T-helper 22 cell (primary cell): ENCODE results near the gene SUPT3H.

Experiments used
- DNase-seq: peaks from one replicate; pipeline ENCODE4 v3.0.0-alpha.2; 2020; ENCODE audit warnings: low read depth

Gene SUPT3H

DNA sequence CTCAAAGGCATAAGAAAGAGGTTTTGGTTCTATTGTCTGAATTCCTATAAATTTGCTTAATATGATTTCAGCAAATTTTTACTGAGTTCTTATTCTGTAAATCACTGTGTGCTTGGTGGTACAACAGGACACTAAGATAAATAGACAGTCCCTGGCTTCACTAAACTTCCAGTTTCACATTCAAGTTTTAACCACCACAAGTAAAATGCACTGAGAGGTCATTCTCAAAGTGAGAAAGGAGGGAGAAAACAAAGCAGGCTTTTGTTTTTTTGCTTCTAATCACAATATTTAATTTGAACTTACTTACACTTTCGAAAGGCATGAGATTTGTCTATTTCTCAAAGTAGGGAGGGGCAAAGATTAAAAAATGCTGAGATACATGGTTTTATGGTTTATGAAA lies 544.5 kb downstream of the SUPT3H start:
- DNase-seq: no peak

DNA sequence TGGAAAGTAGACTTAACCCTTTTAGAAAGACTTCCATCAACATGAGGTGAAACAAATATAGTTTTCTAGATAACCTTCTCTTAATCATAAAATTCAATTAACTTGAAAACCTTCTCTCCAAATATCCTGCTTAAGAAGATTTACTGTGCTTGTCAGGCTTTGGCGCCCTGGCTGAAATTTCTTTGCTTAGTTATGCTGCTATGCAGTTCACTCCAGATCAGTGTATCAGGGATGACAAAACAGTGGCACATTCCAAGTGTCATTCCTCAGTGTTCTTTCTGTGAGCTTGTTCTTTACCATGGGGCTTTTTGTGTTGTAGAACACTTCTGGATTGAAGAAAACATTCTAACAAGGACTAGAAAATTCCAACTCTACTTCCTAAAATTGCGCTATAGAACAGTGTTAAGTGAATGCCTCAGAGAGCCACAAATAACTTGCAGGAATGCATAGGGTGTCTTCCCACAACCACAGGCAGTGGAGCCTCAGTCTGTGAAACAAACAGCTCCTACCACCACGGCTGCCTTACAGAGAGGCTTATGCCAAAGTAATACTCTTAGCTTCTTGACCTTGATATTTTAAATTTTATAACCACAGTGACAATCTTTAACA lies 546.6 kb downstream of the SUPT3H start:
- no peak for DNase-seq

DNA sequence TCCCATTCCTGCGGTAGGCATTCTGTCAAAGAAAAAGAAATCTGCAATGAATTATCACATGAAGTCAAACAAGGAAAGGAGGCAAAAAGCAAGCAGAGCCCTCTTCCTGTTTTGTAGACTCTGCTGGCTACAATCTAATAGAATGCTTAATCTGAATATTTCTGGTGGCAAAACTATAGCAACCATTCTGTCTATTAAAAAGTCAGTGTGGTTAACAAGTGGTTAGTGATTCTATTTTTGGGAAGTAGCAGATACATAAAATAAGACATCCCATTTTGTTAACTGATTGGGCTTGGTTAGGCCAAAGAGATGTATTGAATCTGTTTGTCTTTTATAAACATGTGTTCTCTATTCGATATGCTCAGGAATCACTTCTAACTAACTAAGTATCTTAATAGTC lies 547.9 kb downstream of the SUPT3H start:
- no peak for DNase-seq

DNA sequence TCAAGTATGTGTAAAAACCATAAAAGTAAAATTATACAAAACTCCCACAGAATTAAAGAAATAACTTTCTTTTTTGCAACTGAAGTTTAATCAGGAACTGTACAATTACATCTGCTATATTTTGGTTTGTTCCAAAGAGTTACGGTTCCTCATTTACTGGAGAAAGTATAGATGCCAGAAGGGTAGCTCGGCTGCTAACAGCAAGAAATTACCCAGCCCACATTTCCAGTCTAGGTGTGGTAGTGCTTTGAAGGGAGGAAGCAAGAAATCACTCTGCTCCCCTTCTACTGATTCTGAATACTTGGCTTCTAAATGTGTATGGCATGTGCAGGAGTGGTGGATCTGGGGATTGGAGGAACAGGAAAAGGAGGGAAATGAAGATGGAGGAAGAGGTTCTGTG lies 549.0 kb downstream of the SUPT3H start:
- no peak for DNase-seq

DNA sequence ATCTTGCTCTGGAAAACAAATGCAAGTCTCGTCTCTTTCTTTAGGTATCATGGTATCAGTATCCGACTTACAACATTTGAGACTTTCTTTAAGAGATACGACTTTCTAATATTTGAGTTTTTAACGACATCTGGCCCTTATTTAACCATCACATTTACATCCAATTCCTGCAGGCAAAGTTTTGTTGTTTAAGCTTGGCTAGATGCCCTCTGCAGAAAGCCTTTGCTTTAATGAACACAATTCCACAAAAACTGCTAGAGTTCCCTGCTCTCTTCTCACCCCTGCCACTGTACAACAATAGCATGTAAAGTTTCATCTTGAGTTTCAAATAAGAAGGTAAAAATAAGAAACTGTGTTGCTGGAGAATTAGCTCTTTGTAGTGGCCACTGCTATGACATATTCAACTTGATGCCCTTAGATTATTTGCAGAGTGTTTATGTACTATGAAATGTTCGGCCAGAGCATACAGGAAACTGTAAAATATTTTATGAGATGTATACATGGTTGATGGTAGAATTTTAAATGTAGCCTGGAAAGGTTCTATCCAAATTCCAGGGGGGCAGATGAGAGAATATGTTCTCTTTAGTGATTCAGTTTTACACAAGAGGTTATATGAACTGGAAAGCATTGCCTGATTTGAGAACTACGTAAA lies 551.6 kb downstream of the SUPT3H start:
- DNase-seq: no peak

DNA sequence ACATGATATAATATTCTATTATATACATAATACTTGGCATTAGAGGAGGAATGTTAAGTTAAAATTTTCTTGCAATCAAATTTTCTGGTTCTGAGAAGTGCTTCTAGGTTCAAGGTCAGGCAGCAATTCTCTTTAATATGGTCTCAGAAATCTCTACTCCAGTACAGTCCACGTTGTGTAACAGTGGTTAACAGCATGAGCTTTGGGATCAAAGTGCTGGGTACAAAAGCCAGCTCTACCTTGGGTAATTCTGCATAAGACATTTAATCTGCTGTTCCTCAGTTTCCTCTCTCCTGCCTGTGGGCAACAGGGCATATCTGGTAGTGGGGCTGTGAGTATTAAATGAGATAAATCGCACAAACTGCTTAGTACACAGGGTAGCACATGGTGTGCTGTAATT lies 552.5 kb downstream of the SUPT3H start:
- no peak for DNase-seq

DNA sequence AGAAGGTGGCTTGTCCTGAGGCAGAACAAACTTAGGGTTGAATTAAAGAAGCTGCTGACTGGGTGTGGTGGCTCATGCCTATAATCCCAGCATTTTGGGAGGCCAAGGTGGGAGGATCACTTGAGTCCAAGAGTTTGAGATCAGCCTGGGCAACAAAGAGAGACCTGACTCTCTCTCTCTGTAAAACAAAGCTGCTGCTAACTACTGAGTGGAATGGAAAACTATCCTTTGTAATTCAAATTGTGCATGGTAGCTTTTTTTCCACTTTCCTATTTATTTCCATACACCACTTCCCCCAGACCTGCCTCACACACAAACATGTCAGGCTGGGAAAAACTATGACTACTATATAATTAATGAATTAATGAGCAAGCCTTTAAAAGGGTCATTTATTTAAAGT lies 553.2 kb downstream of the SUPT3H start:
- no peak for DNase-seq

DNA sequence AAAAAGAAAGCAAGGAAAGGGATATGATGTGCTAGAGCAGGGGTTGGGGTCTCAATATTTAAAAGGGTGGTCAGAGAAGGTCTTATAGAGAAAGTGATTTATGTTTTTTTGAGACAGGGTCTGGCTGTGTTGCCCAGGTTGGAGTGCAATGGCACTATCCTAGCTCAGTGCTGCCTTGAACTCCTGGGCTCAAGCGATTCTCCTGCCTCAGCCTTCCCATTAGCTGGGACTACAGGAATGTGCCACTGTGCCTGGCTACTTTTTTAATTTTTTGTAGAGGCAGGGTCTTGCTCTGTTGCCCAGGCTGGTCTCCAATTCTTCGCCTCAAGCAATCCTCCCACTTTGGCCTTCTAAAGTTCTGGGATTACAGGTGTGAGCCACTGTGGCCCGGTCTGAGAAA lies 557.0 kb downstream of the SUPT3H start:
- DNase-seq: no peak

DNA sequence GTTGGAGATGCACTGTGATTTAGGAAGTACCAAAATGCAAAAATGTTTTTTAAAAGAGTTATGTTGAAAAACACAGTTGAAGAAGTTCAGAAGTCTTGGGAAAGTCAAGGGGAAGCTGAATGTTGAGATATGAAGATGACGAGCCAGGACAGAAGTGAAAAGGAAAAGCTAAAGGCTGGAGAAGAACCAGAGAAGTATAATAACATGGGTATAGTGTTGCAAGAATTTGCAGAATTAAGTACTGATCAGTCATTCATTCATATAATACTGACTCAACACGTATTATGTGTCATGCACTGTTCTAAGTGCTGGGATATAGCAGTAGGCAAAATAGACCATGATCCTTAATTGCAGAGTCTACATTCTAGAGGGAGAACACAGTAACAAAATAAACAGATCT lies 557.4 kb downstream of the SUPT3H start:
- DNase-seq: no peak

DNA sequence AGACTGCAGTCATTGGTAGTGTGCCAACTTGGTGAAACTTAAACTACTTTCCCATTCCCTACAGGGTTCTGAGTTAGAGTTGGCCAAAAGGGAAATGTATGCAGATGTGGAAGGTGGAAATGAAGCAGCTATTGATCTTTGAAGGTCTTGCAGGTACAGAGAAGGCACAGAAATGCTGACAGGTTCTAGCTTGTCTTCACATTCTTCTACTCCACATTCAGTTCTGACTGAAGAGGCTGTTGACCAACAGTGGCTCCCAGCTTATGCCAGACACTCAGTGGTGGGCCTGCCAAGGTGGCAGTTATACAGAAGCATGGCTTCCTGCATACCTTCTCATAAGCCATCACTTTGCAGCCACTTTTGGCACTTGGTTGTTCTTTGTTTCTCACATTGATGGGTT lies 566.3 kb downstream of the SUPT3H start:
- DNase-seq: no peak

DNA sequence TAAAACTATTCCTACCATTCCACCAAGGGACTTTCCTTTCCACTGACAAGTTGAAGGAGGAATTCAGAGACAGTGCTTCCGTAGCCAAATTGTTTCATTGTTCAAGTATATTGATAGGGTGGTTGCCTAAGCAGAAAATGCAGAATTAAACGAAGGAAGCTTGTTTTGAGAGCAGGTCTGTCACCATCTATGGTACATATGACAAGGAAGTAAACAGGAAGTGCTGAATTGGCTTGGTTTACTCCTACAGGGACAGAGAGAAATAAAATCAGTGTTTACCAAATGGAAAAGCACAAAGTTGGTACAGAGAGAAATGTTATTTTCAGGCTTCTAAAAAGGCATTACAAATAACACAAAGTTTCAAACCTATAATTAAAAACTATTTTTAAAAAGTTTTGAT lies 568.5 kb downstream of the SUPT3H start:
- DNase-seq: no peak

DNA sequence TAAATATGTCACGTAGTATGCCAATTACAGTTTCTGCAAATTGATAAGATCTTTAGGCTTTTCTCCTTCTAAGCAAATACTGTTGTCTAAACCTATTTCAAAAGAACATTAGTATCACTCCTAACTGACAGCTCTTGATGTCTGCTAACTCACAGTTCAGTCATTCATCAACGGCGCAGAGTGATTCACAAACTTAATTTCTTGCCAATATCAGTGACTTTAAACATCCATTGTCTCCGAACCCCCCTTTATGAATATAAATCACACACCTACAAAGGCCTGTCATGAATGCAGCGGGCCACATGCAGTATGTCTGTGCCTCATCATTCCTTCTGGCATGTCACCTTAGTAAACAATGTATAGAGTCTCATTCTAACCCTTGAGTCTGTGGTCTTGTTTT lies 569.6 kb downstream of the SUPT3H start:
- DNase-seq: no peak

DNA sequence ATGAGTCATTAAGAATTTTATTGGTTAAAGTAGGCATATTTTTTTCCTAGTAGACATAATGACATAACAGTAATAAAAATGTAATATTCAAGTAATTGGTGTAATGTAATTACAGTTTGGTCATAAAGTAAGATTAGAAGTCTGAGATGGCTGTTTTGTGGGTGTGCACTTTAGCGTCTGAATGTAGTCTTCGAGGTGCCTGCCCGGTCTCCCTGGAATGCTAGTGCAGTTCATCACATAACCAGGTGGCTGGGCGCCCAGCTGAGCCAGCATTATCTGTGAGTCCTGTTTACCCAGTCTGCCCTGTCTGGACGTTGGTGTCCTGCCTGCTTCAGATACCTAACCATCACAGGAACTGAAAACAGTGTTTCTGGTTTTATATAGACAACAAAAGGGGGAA lies 571.1 kb downstream of the SUPT3H start:
- no peak for DNase-seq

DNA sequence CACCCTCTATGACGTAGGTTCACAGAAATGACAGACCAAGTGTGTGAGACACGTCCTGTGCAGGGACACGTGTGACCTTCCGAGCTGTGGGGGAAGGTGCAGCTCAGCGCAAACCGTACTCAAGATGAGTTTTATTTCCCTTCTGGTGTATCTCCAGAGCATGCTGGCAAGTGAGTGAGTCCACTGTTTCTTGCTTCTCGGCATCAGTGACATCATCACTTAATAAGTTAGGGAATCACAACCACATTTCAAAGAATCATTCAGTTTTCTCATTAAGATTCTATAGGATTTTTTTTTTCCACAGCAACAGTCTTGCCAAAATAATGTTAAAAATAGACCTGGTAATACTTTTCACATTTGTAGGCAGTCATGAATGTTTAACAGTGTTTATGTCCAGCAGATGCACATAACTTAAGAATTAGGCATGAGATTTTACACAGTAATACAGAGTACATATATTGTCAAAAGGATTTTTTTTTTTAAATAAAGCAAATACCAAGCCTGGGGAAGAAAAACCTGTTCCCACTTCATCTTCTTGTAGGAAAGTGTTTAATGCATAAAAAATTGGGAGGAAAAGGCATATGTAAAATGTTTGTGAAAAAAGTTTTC lies 572.4 kb downstream of the SUPT3H start:
- no peak for DNase-seq

DNA sequence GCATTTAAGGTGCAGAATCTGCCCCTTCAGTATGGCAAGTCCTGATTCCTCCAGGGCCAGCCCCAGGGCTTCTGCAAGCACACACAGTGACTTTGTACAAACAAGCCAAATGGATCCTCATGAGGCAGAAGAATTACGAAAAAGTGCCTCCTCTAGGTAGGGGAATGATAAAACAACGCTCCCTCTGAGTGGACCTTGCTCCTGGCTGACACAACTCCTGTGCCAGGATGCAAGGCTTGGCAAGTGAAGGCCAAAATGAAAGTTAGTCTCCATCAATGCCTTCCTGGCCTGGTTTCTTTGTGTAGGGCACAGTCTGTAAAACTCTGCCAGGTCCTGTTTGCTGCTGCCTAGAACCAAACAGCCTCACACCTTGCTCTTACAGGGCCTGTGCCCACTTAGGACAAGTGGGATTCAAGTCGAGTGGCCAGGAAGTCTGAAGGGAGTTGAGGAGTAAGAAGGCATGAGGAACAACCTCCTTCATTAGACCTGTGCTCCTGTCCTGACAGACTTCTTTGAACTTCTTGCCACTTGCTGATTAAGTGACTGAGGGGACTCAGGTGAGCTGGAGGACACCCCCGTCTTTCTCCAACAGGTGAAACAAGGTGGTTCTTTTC lies 573.1 kb downstream of the SUPT3H start:
- no peak for DNase-seq

DNA sequence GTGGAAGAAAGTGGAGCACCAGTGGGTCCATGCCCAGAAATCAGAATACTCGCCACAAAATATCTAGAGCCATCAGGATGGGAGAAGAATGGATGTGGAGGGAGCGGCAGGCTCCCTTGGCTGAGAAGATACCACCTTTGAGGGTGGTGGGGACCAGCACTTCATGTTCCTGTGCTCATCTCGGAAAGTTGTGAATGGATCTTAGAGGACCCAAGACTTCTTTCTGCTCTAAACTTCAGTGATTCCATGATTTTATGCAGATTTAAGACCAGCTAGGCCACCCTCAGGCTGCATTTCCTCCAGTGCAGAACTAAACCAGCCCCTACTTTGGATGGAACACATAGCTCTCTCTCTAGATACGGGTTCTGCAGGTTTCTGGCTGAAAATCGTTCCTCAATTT lies 573.7 kb downstream of the SUPT3H start:
- DNase-seq: no peak

DNA sequence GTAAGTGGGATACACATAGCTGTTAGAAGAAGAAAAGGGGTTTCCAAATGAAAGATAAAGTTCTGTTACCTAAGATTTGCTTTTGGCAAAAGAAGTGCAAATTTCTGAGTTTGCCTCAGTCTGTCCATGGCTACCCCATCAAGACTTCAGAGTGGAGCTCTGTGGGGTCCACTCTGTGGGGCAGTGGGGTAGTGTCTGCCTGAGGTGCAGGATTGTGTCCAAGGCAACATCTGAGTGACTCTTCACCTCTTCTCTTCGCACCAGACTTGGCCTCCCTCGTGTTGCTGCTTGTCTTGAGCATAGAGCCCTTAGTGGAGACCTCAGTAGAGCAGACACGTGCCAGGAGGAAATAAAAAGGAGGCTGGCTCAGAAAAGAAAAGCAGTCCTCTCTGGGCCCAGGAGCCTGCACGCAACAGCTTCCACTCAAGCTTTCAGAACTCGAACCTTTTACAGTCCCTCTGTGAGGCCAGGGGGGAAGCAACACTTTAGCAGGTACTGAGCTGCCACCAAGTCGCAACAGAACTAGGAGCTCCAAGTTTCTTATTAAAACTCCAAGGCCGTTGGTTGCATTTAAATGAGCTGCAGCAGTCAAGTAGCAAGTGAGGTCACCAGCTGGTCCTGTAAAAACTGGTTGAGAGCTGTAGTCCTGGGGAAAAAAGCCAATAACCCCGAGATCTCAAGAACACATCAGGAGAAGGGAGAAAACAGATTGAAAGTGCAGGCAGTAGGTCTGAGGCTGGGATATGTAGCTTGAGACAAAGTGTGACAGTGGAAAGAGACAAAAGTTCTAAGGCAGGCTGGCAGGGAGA lies 576.7 kb downstream of the SUPT3H start:
- no peak for DNase-seq

DNA sequence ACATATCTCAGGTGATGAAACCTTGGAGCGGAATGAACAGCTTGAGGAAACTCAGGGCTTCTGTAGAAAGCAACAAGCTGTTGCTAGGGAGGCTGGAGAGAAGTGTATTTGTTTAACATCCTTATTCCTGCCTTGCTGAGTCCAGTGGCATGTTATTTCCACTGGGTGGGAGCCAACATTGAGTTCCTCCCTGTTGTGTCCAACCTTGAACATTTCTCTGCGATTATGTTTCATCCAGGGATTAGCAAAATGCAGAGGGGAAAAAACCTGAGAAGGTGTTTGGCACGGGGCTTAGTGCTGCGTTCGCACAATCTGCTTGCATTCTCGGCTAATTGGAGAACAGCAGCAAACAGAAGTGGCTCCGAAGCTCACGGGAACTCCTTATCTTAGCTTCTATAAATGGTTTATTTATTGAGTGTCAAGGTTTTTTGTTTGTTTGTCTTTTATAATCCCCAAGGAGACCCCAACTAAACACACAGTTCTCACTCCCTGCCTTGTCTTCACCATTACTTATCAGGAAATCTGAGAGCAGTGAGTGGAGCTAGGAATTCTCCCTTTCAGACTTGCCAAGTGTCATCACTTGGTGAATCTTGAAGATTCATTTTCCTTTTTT lies 577.5 kb downstream of the SUPT3H start:
- DNase-seq: no peak

DNA sequence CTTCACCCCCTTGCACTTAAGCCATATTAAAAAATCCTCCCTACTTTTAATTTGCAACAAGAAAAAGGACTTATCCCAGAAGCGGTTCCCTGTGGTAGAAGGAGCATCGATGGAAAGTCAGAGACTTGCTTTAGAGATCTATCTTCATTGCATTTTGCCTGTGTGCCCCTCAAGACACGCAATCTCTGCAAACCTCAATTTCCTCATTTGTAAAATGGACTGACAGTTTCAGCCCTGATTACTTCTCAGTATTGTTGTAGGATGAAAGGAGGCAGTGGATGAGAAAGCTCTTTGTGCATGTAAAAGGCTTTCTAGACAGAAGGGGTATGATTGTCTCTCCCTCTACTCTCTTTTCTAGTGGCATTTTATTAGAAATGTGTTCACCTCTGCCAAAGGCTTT lies 580.0 kb downstream of the SUPT3H start:
- DNase-seq: no peak

DNA sequence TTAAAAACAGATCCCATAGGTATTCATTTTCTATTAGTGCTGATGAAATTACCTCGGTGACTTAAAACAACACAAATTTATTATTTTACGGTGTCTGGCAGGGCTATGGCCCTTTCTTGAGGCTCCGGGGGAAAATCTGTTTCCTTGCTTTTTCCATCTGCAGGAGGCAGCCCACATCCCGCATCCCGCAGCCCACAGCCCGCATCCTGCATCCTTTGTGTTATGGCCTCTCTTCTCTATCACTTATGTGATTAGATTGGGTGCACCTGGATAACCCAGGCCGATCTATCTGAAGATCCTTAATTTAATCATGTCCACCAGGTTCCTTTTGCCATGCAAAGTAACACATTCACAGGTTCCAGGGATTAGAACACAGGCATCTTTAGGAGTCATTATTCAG lies 582.4 kb downstream of the SUPT3H start:
- no peak for DNase-seq

DNA sequence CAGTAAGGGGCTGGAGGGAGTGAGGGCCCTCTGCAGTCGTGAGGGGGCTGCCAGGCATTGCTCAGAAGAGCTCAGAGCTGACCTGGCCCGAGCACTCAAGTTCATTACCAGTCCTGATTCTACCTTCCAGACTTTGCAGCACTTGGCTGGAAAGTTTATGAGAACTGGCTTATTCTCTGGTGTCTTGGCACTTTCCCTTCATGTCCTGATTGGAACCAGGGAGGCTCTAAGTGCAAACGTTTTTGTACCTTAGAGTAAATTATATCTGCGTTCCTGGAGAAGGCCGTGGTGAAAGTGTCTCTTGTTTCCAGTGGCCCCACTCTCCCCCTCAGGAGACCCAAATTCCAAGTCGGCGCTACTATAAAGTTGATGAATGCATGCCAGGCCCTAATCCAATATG lies 587.9 kb downstream of the SUPT3H start:
- DNase-seq: no peak

DNA sequence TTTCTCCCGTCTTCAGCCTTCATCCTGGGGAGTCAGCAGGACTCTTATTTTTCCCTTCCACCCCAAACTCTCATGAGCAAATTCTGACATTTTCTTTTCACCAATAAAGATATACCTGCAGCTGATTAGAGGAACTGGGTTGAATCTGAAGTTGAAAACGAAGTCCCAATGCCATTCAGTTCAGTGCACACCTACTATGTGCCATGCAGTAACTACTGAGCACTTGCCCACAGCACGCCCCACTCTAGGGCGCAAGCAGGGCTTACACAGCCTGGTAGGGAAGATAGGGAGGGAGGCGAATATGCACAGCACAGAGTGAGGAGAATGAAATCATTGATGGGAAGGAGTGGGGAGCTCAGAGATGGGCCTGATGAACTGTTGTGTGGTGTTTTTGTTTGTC lies 588.7 kb downstream of the SUPT3H start:
- DNase-seq: no peak
